HG02571 (cell line): ENCODE measurements around the gene G6PC3.
"Not testable (repeated sequence)": the region's sequence is repeated elsewhere in the genome, so short reads cannot be mapped to it uniquely, and the experiment has no call there.

Experiments used
- ATAC-seq: cut with Tn5 transposase; IDR thresholded peaks from one replicate; pipeline ENCODE4 v1.9.1; 2021; ENCODE audit warnings: mild to moderate bottlenecking, moderate library complexity; ENCODE audit not compliant: unreplicated experiment

G6PC3 gene

GRCh38 chr17:44082256-44082927 lies 11.9 kb downstream of the G6PC3 start:
- ATAC-seq: no peak

- no peak for ATAC-seq
Observed at GRCh38 chr17:44083250-44083849, 12.8 kb downstream of the G6PC3 start.

GRCh38 chr17:44084131-44084538 lies 13.6 kb downstream of the G6PC3 start:
- ATAC-seq: no peak

GRCh38 chr17:44084921-44085320 lies 14.4 kb downstream of the G6PC3 start:
- ATAC-seq: no peak

- no peak for ATAC-seq
Observed at GRCh38 chr17:44085908-44086307, 15.4 kb downstream of the G6PC3 start.

- no peak for ATAC-seq
Observed at GRCh38 chr17:44086364-44087311, 16.1 kb downstream of the G6PC3 start.

- no peak for ATAC-seq
Observed at GRCh38 chr17:44087319-44087718, 16.8 kb downstream of the G6PC3 start.

GRCh38 chr17:44088254-44088653 lies 17.7 kb downstream of the G6PC3 start:
- no peak for ATAC-seq

- ATAC-seq: no peak
Observed at GRCh38 chr17:44091200-44091997, 20.9 kb downstream of the G6PC3 start.

- ATAC-seq: no peak
Observed at GRCh38 chr17:44092051-44092450, 21.5 kb downstream of the G6PC3 start.

GRCh38 chr17:44093231-44093900 lies 22.8 kb downstream of the G6PC3 start:
- ATAC-seq: no peak

- ATAC-seq: no peak
Observed at GRCh38 chr17:44094701-44095387, 24.3 kb downstream of the G6PC3 start.

- ATAC-seq: no peak
Observed at GRCh38 chr17:44095388-44095646, 24.8 kb downstream of the G6PC3 start.

- no peak for ATAC-seq
Observed at GRCh38 chr17:44095647-44096496, 25.3 kb downstream of the G6PC3 start.

- ATAC-seq: no peak
Observed at GRCh38 chr17:44097110-44097958, 26.8 kb downstream of the G6PC3 start.

- not testable (repeated sequence) for ATAC-seq
Observed at GRCh38 chr17:44101858-44102257, 31.3 kb downstream of the G6PC3 start.

- no peak for ATAC-seq
Observed at GRCh38 chr17:44102849-44103622, 32.5 kb downstream of the G6PC3 start.
